Measurements from ENCODE around the gene CTDSP2.

CTDSP2 gene

DNA sequence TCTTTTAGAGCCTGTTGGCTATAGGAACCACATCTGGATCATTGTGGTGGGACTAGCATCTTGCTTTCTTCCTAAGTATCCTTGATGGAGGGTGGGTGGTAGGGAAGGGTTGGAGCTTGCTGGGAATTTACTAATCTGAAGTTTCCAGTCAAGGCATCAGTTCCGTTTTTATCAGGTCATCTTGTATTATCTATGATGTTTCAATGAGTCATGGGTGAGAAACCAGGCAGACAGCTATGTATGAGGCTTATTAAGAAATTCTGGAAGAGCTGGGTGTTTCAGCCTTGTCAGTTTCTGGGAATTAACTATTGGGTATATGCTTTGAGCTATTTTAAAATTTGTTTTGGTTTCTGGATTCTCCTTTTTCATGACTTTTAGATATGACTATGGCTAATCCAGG lies 52.6 kb downstream of the CTDSP2 start:
- no peak for DNase-seq (ENCODE audit: low read depth)
- H3K4me3 ChIP-seq (ENCODE audit: low read depth, low read length), result no peak overlapping the region
- TF ChIP-seq, protein P1, sequence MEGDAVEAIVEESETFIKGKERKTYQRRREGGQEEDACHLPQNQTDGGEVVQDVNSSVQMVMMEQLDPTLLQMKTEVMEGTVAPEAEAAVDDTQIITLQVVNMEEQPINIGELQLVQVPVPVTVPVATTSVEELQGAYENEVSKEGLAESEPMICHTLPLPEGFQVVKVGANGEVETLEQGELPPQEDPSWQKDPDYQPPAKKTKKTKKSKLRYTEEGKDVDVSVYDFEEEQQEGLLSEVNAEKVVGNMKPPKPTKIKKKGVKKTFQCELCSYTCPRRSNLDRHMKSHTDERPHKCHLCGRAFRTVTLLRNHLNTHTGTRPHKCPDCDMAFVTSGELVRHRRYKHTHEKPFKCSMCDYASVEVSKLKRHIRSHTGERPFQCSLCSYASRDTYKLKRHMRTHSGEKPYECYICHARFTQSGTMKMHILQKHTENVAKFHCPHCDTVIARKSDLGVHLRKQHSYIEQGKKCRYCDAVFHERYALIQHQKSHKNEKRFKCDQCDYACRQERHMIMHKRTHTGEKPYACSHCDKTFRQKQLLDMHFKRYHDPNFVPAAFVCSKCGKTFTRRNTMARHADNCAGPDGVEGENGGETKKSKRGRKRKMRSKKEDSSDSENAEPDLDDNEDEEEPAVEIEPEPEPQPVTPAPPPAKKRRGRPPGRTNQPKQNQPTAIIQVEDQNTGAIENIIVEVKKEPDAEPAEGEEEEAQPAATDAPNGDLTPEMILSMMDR (IDR thresholded peaks at IDR 0.05; ENCODE audit: insufficient read depth, low read depth, low read length, missing control alignments), result no peak

- H3K4me3 ChIP-seq (ENCODE audit: low read depth, low read length), result peak overlapping the region; percentile 98; the same call in 1 of the 2 replicates
- no peak for DNase-seq (ENCODE audit: low read depth)
- TF ChIP-seq, protein P1 (IDR thresholded peaks at IDR 0.05; ENCODE audit: insufficient read depth, low read depth, low read length, missing control alignments), result no peak
Observed at GRCh38 chr12:57783861-57784260, 62.7 kb downstream of the CTDSP2 start.

GRCh38 chr12:57783466-57783801 lies 63.1 kb downstream of the CTDSP2 start:
- DNase-seq (ENCODE audit: low read depth), result no peak
- TF ChIP-seq, protein P1 (IDR thresholded peaks at IDR 0.05; ENCODE audit: insufficient read depth, low read depth, low read length, missing control alignments), result no peak
- H3K4me3 ChIP-seq (ENCODE audit: low read depth, low read length), result peak overlapping the region; percentile 98

DNA sequence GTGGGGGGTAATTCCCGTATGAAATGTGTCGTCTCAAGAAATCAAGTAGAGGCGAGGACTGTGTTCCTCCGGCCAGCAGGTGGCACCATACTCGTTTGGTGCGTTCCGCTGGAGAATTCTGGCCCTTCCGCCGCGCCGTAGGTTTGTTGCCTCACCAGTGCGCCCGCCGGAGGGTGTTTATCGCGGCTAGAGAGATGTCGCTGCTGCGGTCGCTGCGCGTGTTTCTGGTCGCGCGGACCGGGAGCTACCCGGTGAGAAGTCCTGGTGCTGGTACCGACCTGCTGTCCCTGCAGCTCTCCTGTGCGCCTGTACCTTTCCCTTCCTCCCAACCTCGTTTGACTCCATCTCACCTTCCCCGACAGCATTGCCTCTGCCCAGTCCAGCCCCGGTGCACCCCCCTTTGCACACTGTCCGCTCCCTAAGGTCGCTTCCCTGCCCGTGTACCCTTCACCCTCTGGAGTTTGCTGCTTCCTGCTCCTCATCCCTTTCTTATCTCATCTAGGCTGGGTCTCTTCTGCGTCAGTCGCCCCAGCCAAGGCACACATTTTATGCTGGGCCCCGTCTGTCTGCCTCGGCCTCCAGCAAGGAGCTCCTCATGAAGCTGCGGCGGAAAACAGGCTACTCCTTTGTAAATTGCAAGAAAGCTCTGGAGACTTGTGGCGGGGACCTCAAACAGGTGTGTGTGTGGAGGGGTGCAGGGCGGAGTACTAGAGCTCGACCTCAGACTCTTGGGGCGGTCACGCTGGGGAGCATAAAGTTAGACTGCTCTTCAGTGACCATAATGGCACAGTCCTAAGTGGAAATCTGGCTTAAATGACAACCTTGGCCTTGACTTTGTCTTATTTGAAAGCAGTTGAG lies 63.7 kb downstream of the CTDSP2 start, which contains the start of gene TSFM:
TSFM (plus strand) TSS at position 180 of the 858 bp plus-strand sequence; CDS start at position 195, 15 bp downstream.
- TF ChIP-seq, protein P1 (IDR thresholded peaks at IDR 0.05; ENCODE audit: insufficient read depth, low read depth, low read length, missing control alignments), result peak; percentile 92
- peak within 1 kb of the TSS; percentile 98 for H3K4me3 ChIP-seq (ENCODE audit: low read depth, low read length)
- peak; percentile 97 for DNase-seq (ENCODE audit: low read depth)

GRCh38 chr12:57782243-57782607 lies 64.3 kb downstream of the CTDSP2 start:
- TF ChIP-seq, protein P1 (IDR thresholded peaks at IDR 0.05; ENCODE audit: insufficient read depth, low read depth, low read length, missing control alignments), result no peak
- no peak overlapping the region; the same call in 1 of the 2 replicates for H3K4me3 ChIP-seq (ENCODE audit: low read depth, low read length)

DNA sequence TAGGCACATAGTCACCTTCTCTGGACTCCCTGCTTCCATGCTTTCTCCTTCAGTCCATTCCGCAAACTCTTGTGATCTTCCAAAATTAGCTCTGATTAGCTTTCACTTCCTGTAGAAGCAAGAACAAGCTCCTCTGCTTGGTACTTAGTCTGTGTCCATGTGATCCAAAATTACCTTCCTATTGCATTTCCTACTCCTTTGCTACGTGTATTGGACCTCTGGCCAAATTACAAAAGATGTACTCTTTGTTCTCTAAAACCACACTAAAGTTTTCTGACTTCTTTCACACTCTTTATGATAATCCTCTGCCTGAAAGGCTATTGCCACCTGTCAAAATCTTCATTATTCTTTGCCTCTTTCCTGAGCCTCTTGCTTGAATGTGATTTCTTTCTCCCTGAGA lies 64.7 kb downstream of the CTDSP2 start:
- TF ChIP-seq, protein P1 (IDR thresholded peaks at IDR 0.05; ENCODE audit: insufficient read depth, low read depth, low read length, missing control alignments), result no peak
- no peak overlapping the region for H3K4me3 ChIP-seq (ENCODE audit: low read depth, low read length)
- no peak for DNase-seq (ENCODE audit: low read depth)

More at GRCh38 chr12:57782243-57782607, 64.3 kb downstream of the CTDSP2 start:
- no peak for DNase-seq (ENCODE audit: low read depth)
